HepG2 (cell line): ENCODE data around the gene MYO3B. TPM values are rescaled to one million over a fixed set of nuclear protein-coding genes. Genes with fewer than 3 reads are reported as not detected.

Experiments
- BRCA1 ChIP-seq: sonication (generic); formaldehyde crosslinking; IDR thresholded peaks from 2 replicates; pipeline ENCODE4 v1.4.0; 2020; ENCODE audit warnings: missing genetic modification reagents
- FOXP1 ChIP-seq, 2 experiments: fragments of 450-650 bp in 1 of 2; IDR thresholded peaks; 2 replicates each; pipeline ENCODE4 v1.6.1; 2017 to 2018; ENCODE audit warnings: antibody characterized with exemption in 1 of 2
- GPN1 ChIP-seq: sonication (generic); formaldehyde crosslinking; IDR thresholded peaks from 2 replicates; pipeline ENCODE4 v1.5.1; 2020; ENCODE audit warnings: missing genetic modification reagents, borderline replicate concordance
- GTF3A ChIP-seq: sonication (generic); formaldehyde crosslinking; conservative IDR thresholded peaks from 2 replicates; pipeline ENCODE4 v1.4.0; 2020; ENCODE audit warnings: mild to moderate bottlenecking, missing genetic modification reagents
- HNRNPUL1 ChIP-seq: fragments of 200-400 bp; formaldehyde crosslinking; IDR thresholded peaks from 2 replicates; pipeline ENCODE4 v1.6.1; 2017; ENCODE audit warnings: low read depth, mild to moderate bottlenecking, low read length, moderate library complexity
- KDM4B ChIP-seq: sonication (generic); formaldehyde crosslinking; IDR thresholded peaks from 2 replicates; pipeline ENCODE4 v1.4.0; 2020; ENCODE audit warnings: missing genetic modification reagents
- LRRFIP1 ChIP-seq: sonication (generic); formaldehyde crosslinking; conservative IDR thresholded peaks from 2 replicates; pipeline ENCODE4 v1.4.0; 2020; ENCODE audit warnings: missing genetic modification reagents
- MEF2D ChIP-seq: sonication (generic); formaldehyde crosslinking; IDR thresholded peaks from 2 replicates; pipeline ENCODE4 v1.5.1; 2020; ENCODE audit warnings: mild to moderate bottlenecking, missing genetic modification reagents
- MIER2 ChIP-seq: IDR thresholded peaks from 2 replicates; pipeline ENCODE4 v1.6.1; 2016; ENCODE audit warnings: missing biosample characterization, missing genetic modification reagents
- MXD4 ChIP-seq: IDR thresholded peaks from 2 replicates; pipeline ENCODE4 v1.6.1; 2016; ENCODE audit warnings: mild to moderate bottlenecking, missing biosample characterization, missing genetic modification reagents
- PITX1 ChIP-seq: sonication (generic); formaldehyde crosslinking; IDR thresholded peaks from 2 replicates; pipeline ENCODE4 v1.5.1; 2020; ENCODE audit warnings: mild to moderate bottlenecking, missing genetic modification reagents
- REXO4 ChIP-seq: sonication (generic); formaldehyde crosslinking; IDR thresholded peaks from 2 replicates; pipeline ENCODE4 v1.8.0; 2022; ENCODE audit warnings: missing genetic modification reagents, mild to moderate bottlenecking, borderline replicate concordance
- SALL2 ChIP-seq: sonication (generic); formaldehyde crosslinking; IDR thresholded peaks from 2 replicates; pipeline ENCODE4 v1.8.1; 2023; ENCODE audit warnings: mild to moderate bottlenecking, missing genetic modification reagents, inconsistent platforms
- SATB2 ChIP-seq: sonication (generic); formaldehyde crosslinking; IDR thresholded peaks from 2 replicates; pipeline ENCODE4 v1.5.0; 2020; ENCODE audit warnings: missing genetic modification reagents
- SRSF4 ChIP-seq: fragments of 200-400 bp; formaldehyde crosslinking; IDR thresholded peaks from one replicate; pipeline ENCODE4 v1.6.1; 2018; ENCODE audit warnings: mild to moderate bottlenecking, low read depth, low read length, moderate library complexity; ENCODE audit not compliant: poor library complexity, severe bottlenecking
- SRY ChIP-seq: sonication (generic); formaldehyde crosslinking; IDR thresholded peaks from 2 replicates; pipeline ENCODE4 v1.8.0; 2022; ENCODE audit warnings: mild to moderate bottlenecking, missing genetic modification reagents
- UBTF ChIP-seq: sonication (generic); formaldehyde crosslinking; IDR thresholded peaks from 2 replicates; pipeline ENCODE4 v1.4.0; 2020; ENCODE audit warnings: mild to moderate bottlenecking, missing genetic modification reagents
- ZC3H13 ChIP-seq: sonication (generic); formaldehyde crosslinking; IDR thresholded peaks from 2 replicates; pipeline ENCODE4 v1.8.1; 2023; ENCODE audit warnings: mild to moderate bottlenecking, missing genetic modification reagents, moderate library complexity
- ZEB1 ChIP-seq: IDR thresholded peaks from 2 replicates; pipeline ENCODE4 v1.6.1; 2012; ENCODE audit warnings: mild to moderate bottlenecking, low read depth, inconsistent platforms; ENCODE audit not compliant: insufficient replicate concordance
- ZFP37 ChIP-seq: sonication (generic); formaldehyde crosslinking; IDR thresholded peaks from 2 replicates; pipeline ENCODE4 v1.4.0; 2020; ENCODE audit warnings: missing genetic modification reagents, borderline replicate concordance
- ZFP90 ChIP-seq: sonication (generic); formaldehyde crosslinking; IDR thresholded peaks from 2 replicates; pipeline ENCODE4 v1.8.0; 2022; ENCODE audit warnings: missing genetic modification reagents, mild to moderate bottlenecking, inconsistent platforms, borderline replicate concordance
- ZIK1 ChIP-seq: sonication (generic); formaldehyde crosslinking; IDR thresholded peaks from 2 replicates; pipeline ENCODE4 v1.5.0; 2020; ENCODE audit warnings: mild to moderate bottlenecking, low read depth, missing genetic modification reagents, borderline replicate concordance
- ZNF124 ChIP-seq: sonication (generic); formaldehyde crosslinking; IDR thresholded peaks from 2 replicates; pipeline ENCODE4 v1.4.0; 2020; ENCODE audit warnings: missing genetic modification reagents
- ZNF234 ChIP-seq: sonication (generic); formaldehyde crosslinking; conservative IDR thresholded peaks from 2 replicates; pipeline ENCODE4 v1.5.1; 2020; ENCODE audit warnings: mild to moderate bottlenecking, missing genetic modification reagents
- ZNF432 ChIP-seq: sonication (generic); formaldehyde crosslinking; IDR thresholded peaks from 2 replicates; pipeline ENCODE4 v1.5.0; 2020; ENCODE audit warnings: missing genetic modification reagents, mild to moderate bottlenecking, borderline replicate concordance
- ZNF552 ChIP-seq: sonication (generic); formaldehyde crosslinking; IDR thresholded peaks from 2 replicates; pipeline ENCODE4 v1.9.0; 2022; ENCODE audit warnings: missing genetic modification reagents, mild to moderate bottlenecking, borderline replicate concordance
- ZNF564 ChIP-seq: sonication (generic); formaldehyde crosslinking; IDR thresholded peaks from 2 replicates; pipeline ENCODE4 v1.8.1; 2023; ENCODE audit warnings: mild to moderate bottlenecking, missing genetic modification reagents
- ZNF7 ChIP-seq: IDR thresholded peaks from 2 replicates; pipeline ENCODE4 v1.6.1; 2016; ENCODE audit warnings: missing biosample characterization, missing genetic modification reagents
- polyA plus RNA-seq, 8 experiments: library from polyadenylated mRNA; depleted of rRNA in 3 of 8; stranded (reverse) in 7 of 8; unstranded in 1 of 8; fragments of >200 nt; fragmentation: Illumina TruSeq in 4 of 8; extraction: Trizol in 4 of 8; gene quantifications; 2 replicates each; pipeline versions ENCODE4 v1.2.1 to v1.2.3, GENCODE V29; 2011 to 2016; ENCODE audit warnings: low read depth in 4 of 8, missing spikeins in 1 of 8, mixed read lengths in 1 of 8; ENCODE audit not compliant: insufficient read depth in 1 of 8
- total RNA-seq, 5 experiments: library from RNA; depleted of rRNA; stranded (reverse); fragments of >200 nt; fragmentation: Illumina TruSeq; extraction: Trizol; gene quantifications; 2 replicates each; pipeline ENCODE4 v1.2.3, GENCODE V29; 2016; ENCODE audit warnings: low read depth in 1 of 5

Gene MYO3B
- total and polyA plus RNA-seq, 2 of the 13 experiments (the other 11 are each of a cell fraction or from before 2014, with no cell fraction given), result 0.01 TPM; not detected in 1

GRCh38 chr2:170530284-170530745 lies 352.4 kb downstream of the MYO3B start (continued):
- no peak for TF ChIP-seq ZEB1
- peak; percentile 50; the same call in 1 of the 2 replicates for TF ChIP-seq PITX1
- TF ChIP-seq GTF3A (CRISPR knock-in tag), result no peak
- TF ChIP-seq ZFP37, result peak; percentile 32; the same call in 1 of the 2 replicates
- TF ChIP-seq ZIK1 (CRISPR knock-in tag), result no peak
- peak; percentile 42; the same call in 1 of the 2 replicates for TF ChIP-seq UBTF (CRISPR knock-in tag)
- no peak for TF ChIP-seq GPN1
- no peak for TF ChIP-seq SRSF4
- 0 out of 2 replicates have a peak, but pooled peaks have one; percentile 43 for TF ChIP-seq ZFP90 (CRISPR knock-in tag)
- TF ChIP-seq ZNF564 (CRISPR knock-in tag), result peak; percentile 53; the same call in 1 of the 2 replicates
- 0 out of 2 replicates have a peak, but pooled peaks have one; percentile 47 for TF ChIP-seq SALL2
- no peak for TF ChIP-seq LRRFIP1
- no peak for TF ChIP-seq ZNF234 (CRISPR knock-in tag)
- TF ChIP-seq FOXP1 (IDR thresholded peaks at IDR 0.05), result no peak
- 0 out of 2 replicates have a peak, but pooled peaks have one; percentile 28 for TF ChIP-seq FOXP1 (CRISPR knock-in tag; IDR thresholded peaks at IDR 0.05)
- TF ChIP-seq ZNF552 (CRISPR knock-in tag), result no peak
- no peak for TF ChIP-seq KDM4B (CRISPR knock-in tag)
- TF ChIP-seq ZC3H13 (CRISPR knock-in tag), result no peak
- TF ChIP-seq BRCA1 (CRISPR knock-in tag), result 0 out of 2 replicates have a peak, but pooled peaks have one; percentile 56
- peak; percentile 10; the same call in 1 of the 2 replicates for TF ChIP-seq ZNF7 (CRISPR knock-in tag)
- peak; percentile 69 for TF ChIP-seq MXD4 (CRISPR knock-in tag)
- no peak for TF ChIP-seq HNRNPUL1
- 0 out of 2 replicates have a peak, but pooled peaks have one; percentile 62 for TF ChIP-seq SATB2 (CRISPR knock-in tag)
- TF ChIP-seq ZNF124, result peak; percentile 49; the same call in 1 of the 2 replicates
- no peak for TF ChIP-seq REXO4
- no peak; the same call in 1 of the 2 replicates for TF ChIP-seq MEF2D
- no peak for TF ChIP-seq SRY (CRISPR knock-in tag)
- TF ChIP-seq ZNF432 (CRISPR knock-in tag), result no peak
- TF ChIP-seq MIER2 (CRISPR knock-in tag), result peak; percentile 70; the same call in 1 of the 2 replicates
